LNCAP (cell line): ENCODE measurements around the gene SCGB1C1.

Experiments
- CTCF ChIP-seq: fragments of 450-650 bp; IDR thresholded peaks from 2 replicates; pipeline ENCODE4 v1.5.1; 2017; ENCODE audit warnings: mild to moderate bottlenecking

SCGB1C1 gene

GRCh38 chr11:235180-235579 lies 42.3 kb downstream of the SCGB1C1 start:
- TF ChIP-seq CTCF: no peak

GRCh38 chr11:235609-235996 lies 42.7 kb downstream of the SCGB1C1 start:
- no peak for TF ChIP-seq CTCF

GRCh38 chr11:235997-236773 lies 43.3 kb downstream of the SCGB1C1 start, which contains the start of gene SIRT3:
SIRT3 (minus strand) TSS chr11:236342; CDS start chr11:236328, 14 bp downstream.
- no peak for TF ChIP-seq CTCF

- no peak for TF ChIP-seq CTCF
These were observed 44.2 kb downstream of the SCGB1C1 start, which contains the start of gene PSMD13 for GRCh38 chr11:236774-237767. PSMD13 (plus strand) TSS chr11:236976; CDS start chr11:237050, 74 bp downstream.

- TF ChIP-seq CTCF: no peak
These were observed 47.4 kb downstream of the SCGB1C1 start for GRCh38 chr11:240315-240714.

- TF ChIP-seq CTCF: no peak
These were observed 48.8 kb downstream of the SCGB1C1 start for GRCh38 chr11:241634-242033.
